A549 (cell line): Measurements from ENCODE around the gene NECTIN4.

Experiments
- BHLHE40 ChIP-seq: IDR thresholded peaks from 2 replicates; pipeline ENCODE4 v1.6.1; 2012; ENCODE audit warnings: low read depth, low read length, inconsistent platforms
- CEBPB ChIP-seq, 2 experiments: fragments of >200 bp in 1 of 2; sonication (Bioruptor Twin) in 1 of 2; formaldehyde crosslinking in 1 of 2; IDR thresholded peaks; 2 replicates each; pipeline ENCODE4 v1.6.1; 2012 to 2016
- CHD4 ChIP-seq: fragments of 200-600 bp; sonication (generic); IDR thresholded peaks from 2 replicates; pipeline ENCODE4 v1.6.1; 2016; ENCODE audit warnings: antibody characterized with exemption, mild to moderate bottlenecking, borderline replicate concordance
- CTCF ChIP-seq: fragments of >200 bp; sonication (Bioruptor Twin); formaldehyde crosslinking; IDR thresholded peaks from 3 replicates; pipeline ENCODE4 v1.5.1; 2016
- ELK1 ChIP-seq: fragments of 150-350 bp; IDR thresholded peaks from 2 replicates; pipeline ENCODE4 v1.6.1; 2014; ENCODE audit warnings: low read depth, mild to moderate bottlenecking, low read length
- MAFK ChIP-seq: fragments of 450-650 bp; IDR thresholded peaks from 2 replicates; pipeline ENCODE4 v1.6.1; 2014; ENCODE audit not compliant: partially characterized antibody
- MAX ChIP-seq: IDR thresholded peaks from 2 replicates; pipeline ENCODE4 v1.6.1; 2012
- MAZ ChIP-seq: fragments of 150-350 bp; IDR thresholded peaks from 2 replicates; pipeline ENCODE4 v1.6.1; 2014; ENCODE audit warnings: antibody characterized with exemption, low read depth, low read length, borderline replicate concordance
- POLR2A ChIP-seq: IDR thresholded peaks from 2 replicates; pipeline ENCODE4 v1.6.1; 2012; ENCODE audit warnings: mild to moderate bottlenecking, low read length
- RFX5 ChIP-seq: fragments of 450-650 bp; IDR thresholded peaks from 2 replicates; pipeline ENCODE4 v1.7.1; 2014; ENCODE audit warnings: antibody characterized with exemption, mild to moderate bottlenecking, moderate library complexity

DNA sequence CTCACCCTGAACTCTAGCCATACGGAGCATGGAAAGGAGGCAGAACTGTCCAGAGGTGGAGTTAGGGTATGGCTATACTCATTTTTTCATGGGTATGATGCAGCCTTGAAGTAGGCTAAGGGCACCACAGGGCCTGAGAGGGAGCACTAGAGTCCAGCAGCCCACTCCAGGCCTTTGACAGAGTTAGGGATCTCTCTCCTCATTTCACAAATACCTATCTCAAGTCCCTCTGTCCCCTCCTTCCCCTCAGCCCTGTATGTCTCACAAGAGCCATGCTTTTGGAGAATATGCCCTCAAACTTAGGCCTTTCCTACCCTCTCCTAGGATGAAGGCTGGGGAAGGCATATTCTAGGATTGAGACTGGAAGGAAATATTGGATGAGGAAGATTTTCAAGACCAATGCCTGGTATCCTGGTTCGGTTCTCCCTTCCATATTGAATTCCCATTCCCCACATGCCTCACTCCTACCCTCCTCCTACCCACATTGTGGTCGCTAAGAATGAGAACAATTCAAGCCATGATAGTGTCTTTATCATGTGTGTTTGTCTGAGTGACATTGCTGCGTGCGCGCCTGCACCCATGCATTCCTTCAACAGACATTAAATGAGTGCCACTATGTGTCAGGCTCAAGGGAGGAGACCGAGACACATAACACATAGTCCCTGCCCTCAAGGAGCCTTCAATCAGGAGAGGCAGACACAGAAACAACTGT, 2.6 kb upstream of the NECTIN4 start:
- TF ChIP-seq MAFK, result no peak
- no peak for TF ChIP-seq BHLHE40
- no peak for TF ChIP-seq POLR2A
- no peak for TF ChIP-seq MAZ
- no peak for TF ChIP-seq RFX5
- no peak for TF ChIP-seq CTCF
- TF ChIP-seq ELK1, result no peak
- TF ChIP-seq CEBPB (IDR thresholded peaks at IDR 0.05), result no peak
- TF ChIP-seq CHD4, result no peak
- no peak for TF ChIP-seq MAX
